LNCAP (cell line): Measurements from ENCODE around the gene ARHGAP5.

Source experiments
- TF ChIP-seq, protein P1 (sequence below): fragments of 450-650 bp; IDR thresholded peaks from 2 replicates; pipeline ENCODE4 v1.5.1; 2017; ENCODE audit warnings: mild to moderate bottlenecking

Gene ARHGAP5

DNA sequence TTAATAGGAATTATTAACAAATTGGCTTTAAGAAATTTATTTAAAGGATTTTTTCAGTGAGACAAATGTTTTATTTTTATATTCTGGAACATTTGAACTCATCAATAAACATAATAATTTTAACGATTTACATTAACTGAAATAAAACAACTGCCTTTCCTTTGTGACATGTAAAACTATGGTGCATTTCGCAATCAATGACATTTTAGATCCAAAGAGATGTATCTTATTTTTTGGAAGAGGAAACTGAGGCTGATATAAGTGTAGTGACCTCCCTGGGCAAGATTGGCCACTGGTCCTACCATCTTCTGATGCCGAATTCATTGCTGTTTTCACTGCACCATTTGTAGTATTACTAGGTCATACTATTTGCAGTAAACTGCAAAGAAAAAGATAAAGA, 128.4 kb downstream of the ARHGAP5 start:
- TF ChIP-seq, protein P1, sequence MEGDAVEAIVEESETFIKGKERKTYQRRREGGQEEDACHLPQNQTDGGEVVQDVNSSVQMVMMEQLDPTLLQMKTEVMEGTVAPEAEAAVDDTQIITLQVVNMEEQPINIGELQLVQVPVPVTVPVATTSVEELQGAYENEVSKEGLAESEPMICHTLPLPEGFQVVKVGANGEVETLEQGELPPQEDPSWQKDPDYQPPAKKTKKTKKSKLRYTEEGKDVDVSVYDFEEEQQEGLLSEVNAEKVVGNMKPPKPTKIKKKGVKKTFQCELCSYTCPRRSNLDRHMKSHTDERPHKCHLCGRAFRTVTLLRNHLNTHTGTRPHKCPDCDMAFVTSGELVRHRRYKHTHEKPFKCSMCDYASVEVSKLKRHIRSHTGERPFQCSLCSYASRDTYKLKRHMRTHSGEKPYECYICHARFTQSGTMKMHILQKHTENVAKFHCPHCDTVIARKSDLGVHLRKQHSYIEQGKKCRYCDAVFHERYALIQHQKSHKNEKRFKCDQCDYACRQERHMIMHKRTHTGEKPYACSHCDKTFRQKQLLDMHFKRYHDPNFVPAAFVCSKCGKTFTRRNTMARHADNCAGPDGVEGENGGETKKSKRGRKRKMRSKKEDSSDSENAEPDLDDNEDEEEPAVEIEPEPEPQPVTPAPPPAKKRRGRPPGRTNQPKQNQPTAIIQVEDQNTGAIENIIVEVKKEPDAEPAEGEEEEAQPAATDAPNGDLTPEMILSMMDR, result no peak

DNA sequence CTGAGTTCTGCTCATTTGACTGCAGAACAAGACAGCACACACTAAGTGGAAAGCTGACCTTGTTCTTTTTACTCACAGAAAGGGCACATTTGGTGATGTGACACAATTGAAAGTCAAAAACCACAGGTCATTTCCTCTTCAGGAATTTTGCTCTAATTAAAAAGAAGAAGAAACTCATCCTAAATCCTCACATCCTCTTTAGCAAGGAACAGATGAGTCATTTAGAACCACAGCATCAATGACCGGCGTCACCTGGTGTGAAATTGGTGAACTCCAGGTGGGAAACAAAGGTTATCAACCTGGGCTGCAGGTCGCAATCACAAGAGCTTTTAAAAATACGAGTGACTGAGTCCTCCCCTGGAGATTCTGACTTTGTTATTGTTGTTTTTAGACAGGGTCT, 128.9 kb downstream of the ARHGAP5 start:
- TF ChIP-seq, protein P1, result no peak

DNA sequence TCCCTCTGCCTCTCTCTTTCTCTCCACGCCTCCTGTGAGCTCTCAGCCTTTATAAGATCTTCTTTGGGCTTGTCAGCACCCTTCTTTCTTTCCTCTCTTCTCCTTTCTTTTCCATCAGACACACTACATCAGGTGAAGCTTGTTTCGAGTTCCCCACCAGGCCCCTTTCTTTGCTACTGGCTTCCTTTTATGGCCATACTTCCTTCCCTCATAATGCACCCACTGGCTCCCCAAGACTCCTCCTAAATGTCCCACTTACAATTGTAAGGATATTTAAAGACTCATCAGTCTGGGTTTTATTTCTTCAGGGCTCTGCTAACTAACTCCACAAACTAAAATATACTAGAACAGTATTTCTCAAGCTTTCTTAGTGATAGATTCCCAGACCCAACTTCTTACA, 129.4 kb downstream of the ARHGAP5 start:
- TF ChIP-seq, protein P1, result no peak

DNA sequence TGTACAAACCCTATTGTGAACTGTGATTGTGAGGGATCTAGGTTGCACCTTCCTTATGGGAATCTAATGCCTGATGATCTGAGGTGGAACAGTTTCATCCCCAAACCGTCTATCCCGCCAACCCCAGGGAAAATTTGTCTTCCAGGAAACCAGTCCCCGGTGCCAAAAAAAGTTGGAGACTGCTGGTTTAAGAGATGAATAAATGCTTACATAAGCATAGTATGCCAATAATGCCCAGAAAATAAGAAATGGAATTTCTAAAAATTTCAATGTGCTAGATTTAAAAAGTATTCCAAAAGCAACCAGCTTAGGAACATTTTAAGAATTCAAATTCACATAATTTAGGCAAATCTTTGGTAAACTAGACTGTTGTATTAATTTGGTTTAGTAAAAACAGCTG, 131.4 kb downstream of the ARHGAP5 start:
- TF ChIP-seq, protein P1, result no peak
